ENCODE measurements around the gene LRRTM3.

Gene LRRTM3

GRCh38 chr10:66983475-66983818 is 57.6 kb downstream of the LRRTM3 start:
- no peaks in the 10 kb centered on the region for H3K79me2 ChIP-seq (ENCODE audit: insufficient read depth, low read length)
- DNase-seq (no peak), ATAC-seq (ENCODE audit: insufficient read depth, low read depth) (no peak)
- H2AFZ ChIP-seq (ENCODE audit: low read depth, low read length): no peak overlapping the region
- no peaks in the 10 kb centered on the region for H3K36me3 ChIP-seq (ENCODE audit: insufficient read depth, low read length)
- H3K9ac ChIP-seq (ENCODE audit: low read depth, low read length): no peak overlapping the region
- H3K4me2 ChIP-seq (ENCODE audit: insufficient read depth, low read length): no peak overlapping the region
- no peaks in the 10 kb centered on the region for H3K4me1 ChIP-seq (ENCODE audit: insufficient read depth, low read length)
- H4K20me1 ChIP-seq (ENCODE audit: insufficient read depth, low read length): no peaks in the 10 kb centered on the region
- H3K9me3 ChIP-seq (ENCODE audit: insufficient read depth, low read length, severe bottlenecking): no peaks in the 10 kb centered on the region
- H3K27me3 ChIP-seq (ENCODE audit: insufficient read depth, low read length, poor library complexity): no peaks in the 10 kb centered on the region
- H3K4me3 ChIP-seq (ENCODE audit: low read depth in 1 of 2, low read length in 2 of 2): no peak overlapping the region
- TF ChIP-seq CTCF (IDR thresholded peaks at IDR 0.05; ENCODE audit: borderline replicate concordance, extremely low read depth, low read length, poor library complexity, severe bottlenecking): no peak
- no peak for TF ChIP-seq EZH2 (IDR thresholded peaks at IDR 0.05; ENCODE audit: borderline replicate concordance, low read depth, low read length, severe bottlenecking)
- no peak overlapping the region for H3K27ac ChIP-seq (ENCODE audit: low read length)

GRCh38 chr10:66990143-66990830 is 64.5 kb downstream of the LRRTM3 start:
- Histone ChIP-seq H3K9me3 (ENCODE audit: insufficient read depth, low read length, severe bottlenecking) (no peaks in the 10 kb centered on the region), H3K27ac (ENCODE audit: low read length) (no peak overlapping the region), H3K36me3 (ENCODE audit: insufficient read depth, low read length) (no peaks in the 10 kb centered on the region), H4K20me1 (ENCODE audit: insufficient read depth, low read length) (no peaks in the 10 kb centered on the region), H3K4me3 (ENCODE audit: low read depth in 1 of 2, low read length in 2 of 2) (no peak overlapping the region), H3K4me1 (ENCODE audit: insufficient read depth, low read length) (no peaks in the 10 kb centered on the region), H3K27me3 (ENCODE audit: insufficient read depth, low read length, poor library complexity) (no peaks in the 10 kb centered on the region), H3K9ac (ENCODE audit: low read depth, low read length) (no peak overlapping the region), H3K4me2 (ENCODE audit: insufficient read depth, low read length) (no peak overlapping the region), H3K79me2 (ENCODE audit: insufficient read depth, low read length) (no peaks in the 10 kb centered on the region), H2AFZ (ENCODE audit: low read depth, low read length) (no peak overlapping the region)
- ATAC-seq (ENCODE audit: insufficient read depth, low read depth) (no peak), DNase-seq (no peak)
- TF ChIP-seq EZH2 (IDR thresholded peaks at IDR 0.05; ENCODE audit: borderline replicate concordance, low read depth, low read length, severe bottlenecking): no peak
- no peak for TF ChIP-seq CTCF (IDR thresholded peaks at IDR 0.05; ENCODE audit: borderline replicate concordance, extremely low read depth, low read length, poor library complexity, severe bottlenecking)

- Histone ChIP-seq H4K20me1 (ENCODE audit: insufficient read depth, low read length) (no peaks in the 10 kb centered on the region), H3K27me3 (ENCODE audit: insufficient read depth, low read length, poor library complexity) (no peaks in the 10 kb centered on the region), H3K4me3 (ENCODE audit: low read depth in 1 of 2, low read length in 2 of 2) (no peak overlapping the region), H2AFZ (ENCODE audit: low read depth, low read length) (no peak overlapping the region), H3K36me3 (ENCODE audit: insufficient read depth, low read length) (no peaks in the 10 kb centered on the region), H3K4me2 (ENCODE audit: insufficient read depth, low read length) (no peak overlapping the region), H3K27ac (ENCODE audit: low read length) (no peak overlapping the region), H3K9me3 (ENCODE audit: insufficient read depth, low read length, severe bottlenecking) (no peaks in the 10 kb centered on the region), H3K9ac (ENCODE audit: low read depth, low read length) (no peak overlapping the region), H3K4me1 (ENCODE audit: insufficient read depth, low read length) (no peaks in the 10 kb centered on the region), H3K79me2 (ENCODE audit: insufficient read depth, low read length) (no peaks in the 10 kb centered on the region)
- no peak for TF ChIP-seq EZH2 (IDR thresholded peaks at IDR 0.05; ENCODE audit: borderline replicate concordance, low read depth, low read length, severe bottlenecking)
- DNase-seq (no peak), ATAC-seq (ENCODE audit: insufficient read depth, low read depth) (no peak)
Observed at GRCh38 chr10:66996996-66997395, 71.2 kb downstream of the LRRTM3 start.

- Histone ChIP-seq H3K27me3 (ENCODE audit: insufficient read depth, low read length, poor library complexity) (no peaks in the 10 kb centered on the region), H3K4me3 (ENCODE audit: low read depth in 1 of 2, low read length in 2 of 2) (no peak overlapping the region), H3K9ac (ENCODE audit: low read depth, low read length) (no peak overlapping the region)
Observed at GRCh38 chr10:66999762-67000545, 74.1 kb downstream of the LRRTM3 start.

More at GRCh38 chr10:66999762-67000545, 74.1 kb downstream of the LRRTM3 start:
- no peaks in the 10 kb centered on the region for H3K4me1 ChIP-seq (ENCODE audit: insufficient read depth, low read length)
- DNase-seq (no peak), ATAC-seq (ENCODE audit: insufficient read depth, low read depth) (no peak)
- no peak overlapping the region for H3K4me2 ChIP-seq (ENCODE audit: insufficient read depth, low read length)
- H3K9me3 ChIP-seq (ENCODE audit: insufficient read depth, low read length, severe bottlenecking): no peaks in the 10 kb centered on the region
- H3K79me2 ChIP-seq (ENCODE audit: insufficient read depth, low read length): no peaks in the 10 kb centered on the region
- no peaks in the 10 kb centered on the region for H4K20me1 ChIP-seq (ENCODE audit: insufficient read depth, low read length)
- H3K36me3 ChIP-seq (ENCODE audit: insufficient read depth, low read length): no peaks in the 10 kb centered on the region
- TF ChIP-seq EZH2 (IDR thresholded peaks at IDR 0.05; ENCODE audit: borderline replicate concordance, low read depth, low read length, severe bottlenecking) (no peak), CTCF (IDR thresholded peaks at IDR 0.05; ENCODE audit: borderline replicate concordance, extremely low read depth, low read length, poor library complexity, severe bottlenecking) (no peak)
- no peak overlapping the region for H2AFZ ChIP-seq (ENCODE audit: low read depth, low read length)
- H3K27ac ChIP-seq (ENCODE audit: low read length): no peak overlapping the region

Measured in DND-41 (cell line).